ENCODE results near the gene TTYH2. TPM values are rescaled to one million over a fixed set of nuclear protein-coding genes. Genes with fewer than 3 reads are reported as not detected.

Gene TTYH2
- total and polyA plus RNA-seq, 2 experiments from 2014 or later, result 0.38 TPM; not detected in 1

- no peak overlapping the region for H3K4me3 ChIP-seq
- no peaks in the 10 kb centered on the region for H3K36me3 ChIP-seq (ENCODE audit: low read depth)
- 0 out of 2 replicates have a peak, but pooled peaks cover under 1% of the 10 kb centered on the region for H3F3A ChIP-seq (ENCODE audit: insufficient read depth)
- H3K9me3 ChIP-seq (ENCODE audit: low read depth), result no peaks in the 10 kb centered on the region
- no peaks in the 10 kb centered on the region for H4K20me1 ChIP-seq (ENCODE audit: insufficient read depth)
- H3K79me2 ChIP-seq (ENCODE audit: insufficient read depth), result no peaks in the 10 kb centered on the region
- no peaks in the 10 kb centered on the region for H3K9me2 ChIP-seq (ENCODE audit: insufficient read depth)
- H3K4me2 ChIP-seq (ENCODE audit: unreplicated experiment), result no peak overlapping the region
- H3K4me1 ChIP-seq (ENCODE audit: insufficient read depth), result peaks cover 6% of the 10 kb centered on the region
- H3K9ac ChIP-seq, result no peak overlapping the region
- no peaks in the 10 kb centered on the region for H3K27me3 ChIP-seq (replicated peaks; ENCODE audit: insufficient read depth)
- TF ChIP-seq EZH2phosphoT487 (IDR thresholded peaks at IDR 0.05; ENCODE audit: insufficient read depth, low read depth) (no peak), EZH2 (IDR thresholded peaks at IDR 0.05; ENCODE audit: insufficient read depth, poor library complexity, severe bottlenecking) (no peak)
- H2AFZ ChIP-seq, result no peak overlapping the region
- in situ Hi-C loops (cut with MboI), result no loop called here
- H3K27ac ChIP-seq, result no peak overlapping the region
- DNase-seq, result no peak
- WGBS, 2 experiments (ENCODE audit: low coverage in 1 of 2, low lambda C conversion rate in 2 of 2, missing lambda C conversion rate in 2 of 2), result 74 to 79% methylated on average over 13 of the region's 13 CpGs
These were observed 3.8 kb downstream of the TTYH2 start for GRCh38 chr17:74217037-74217730.

GRCh38 chr17:74217888-74218287, 4.5 kb downstream of the TTYH2 start:
- H3K79me2 ChIP-seq (ENCODE audit: insufficient read depth), result no peaks in the 10 kb centered on the region
- no peaks in the 10 kb centered on the region for H4K20me1 ChIP-seq (ENCODE audit: insufficient read depth)
- DNase-seq, result no peak
- in situ Hi-C loops (cut with MboI), result no loop called here
- no peak overlapping the region for H3K27ac ChIP-seq
- H3K9me2 ChIP-seq (ENCODE audit: insufficient read depth), result no peaks in the 10 kb centered on the region
- 42 to 69% methylated on average over 2 of the region's 2 CpGs for WGBS, 2 experiments (ENCODE audit: low coverage in 1 of 2, low lambda C conversion rate in 2 of 2, missing lambda C conversion rate in 2 of 2)
- no peak overlapping the region for H3K4me3 ChIP-seq
- no peaks in the 10 kb centered on the region for H3K4me1 ChIP-seq (ENCODE audit: insufficient read depth)
- H3K9ac ChIP-seq, result no peak overlapping the region
- TF ChIP-seq EZH2 (IDR thresholded peaks at IDR 0.05; ENCODE audit: insufficient read depth, poor library complexity, severe bottlenecking), result no peak
- TF ChIP-seq EZH2phosphoT487 (IDR thresholded peaks at IDR 0.05; ENCODE audit: insufficient read depth, low read depth), result no peak
- H3F3A ChIP-seq (ENCODE audit: insufficient read depth), result no peaks in the 10 kb centered on the region
- no peak overlapping the region for H2AFZ ChIP-seq
- H3K4me2 ChIP-seq (ENCODE audit: unreplicated experiment), result no peak overlapping the region
- H3K36me3 ChIP-seq (ENCODE audit: low read depth), result no peaks in the 10 kb centered on the region
- no peaks in the 10 kb centered on the region for H3K9me3 ChIP-seq (ENCODE audit: low read depth)
- no peaks in the 10 kb centered on the region for H3K27me3 ChIP-seq (replicated peaks; ENCODE audit: insufficient read depth)

- Histone ChIP-seq H3K9me2 (ENCODE audit: insufficient read depth) (no peaks in the 10 kb centered on the region), H2AFZ (no peak overlapping the region), H3F3A (ENCODE audit: insufficient read depth) (no peaks in the 10 kb centered on the region), H3K79me2 (ENCODE audit: insufficient read depth) (no peaks in the 10 kb centered on the region), H4K20me1 (ENCODE audit: insufficient read depth) (no peaks in the 10 kb centered on the region), H3K27me3 (replicated peaks; ENCODE audit: insufficient read depth) (no peaks in the 10 kb centered on the region), H3K9ac (no peak overlapping the region), H3K4me3 (no peak overlapping the region), H3K27ac (no peak overlapping the region), H3K4me2 (ENCODE audit: unreplicated experiment) (no peak overlapping the region), H3K9me3 (ENCODE audit: low read depth) (no peaks in the 10 kb centered on the region), H3K4me1 (ENCODE audit: insufficient read depth) (no peaks in the 10 kb centered on the region), H3K36me3 (ENCODE audit: low read depth) (no peaks in the 10 kb centered on the region)
- DNase-seq, result no peak
- TF ChIP-seq EZH2phosphoT487 (IDR thresholded peaks at IDR 0.05; ENCODE audit: insufficient read depth, low read depth) (no peak), EZH2 (IDR thresholded peaks at IDR 0.05; ENCODE audit: insufficient read depth, poor library complexity, severe bottlenecking) (no peak)
- 5 to 12% methylated on average over 6 to 8 of the region's 8 CpGs for WGBS, 2 experiments (ENCODE audit: low coverage in 1 of 2, low lambda C conversion rate in 2 of 2, missing lambda C conversion rate in 2 of 2)
- in situ Hi-C loops (cut with MboI), result no loop called here
These were observed 5.1 kb downstream of the TTYH2 start for GRCh38 chr17:74218436-74218835.

- H3K79me2 ChIP-seq (ENCODE audit: insufficient read depth), result no peaks in the 10 kb centered on the region
- no peaks in the 10 kb centered on the region for H4K20me1 ChIP-seq (ENCODE audit: insufficient read depth)
- no peaks in the 10 kb centered on the region for H3K4me1 ChIP-seq (ENCODE audit: insufficient read depth)
- in situ Hi-C loops (cut with MboI), result no loop called here
- H3K36me3 ChIP-seq (ENCODE audit: low read depth), result no peaks in the 10 kb centered on the region
- no peak for TF ChIP-seq EZH2 (IDR thresholded peaks at IDR 0.05; ENCODE audit: insufficient read depth, poor library complexity, severe bottlenecking)
- TF ChIP-seq EZH2phosphoT487 (IDR thresholded peaks at IDR 0.05; ENCODE audit: insufficient read depth, low read depth), result no peak
- no peak overlapping the region for H3K9ac ChIP-seq
- H3K4me3 ChIP-seq, result no peak overlapping the region
- no peaks in the 10 kb centered on the region for H3K27me3 ChIP-seq (replicated peaks; ENCODE audit: insufficient read depth)
- no peaks in the 10 kb centered on the region for H3K9me2 ChIP-seq (ENCODE audit: insufficient read depth)
- no peaks in the 10 kb centered on the region for H3F3A ChIP-seq (ENCODE audit: insufficient read depth)
- H3K4me2 ChIP-seq (ENCODE audit: unreplicated experiment), result no peak overlapping the region
- no peak overlapping the region for H2AFZ ChIP-seq
- no peak overlapping the region for H3K27ac ChIP-seq
- no peak for DNase-seq
- WGBS, 2 experiments (ENCODE audit: low coverage in 1 of 2, low lambda C conversion rate in 2 of 2, missing lambda C conversion rate in 2 of 2), result 75 to 76% methylated on average over 3 of the region's 3 CpGs
- H3K9me3 ChIP-seq (ENCODE audit: low read depth), result no peaks in the 10 kb centered on the region
These were observed 6.3 kb downstream of the TTYH2 start for GRCh38 chr17:74219576-74220133.
